Stomach (tissue), 9 donors: ENCODE measurements around the gene SCAMP5. TPM values are rescaled to one million over a fixed set of nuclear protein-coding genes. Genes with fewer than 3 reads are reported as not detected.

ENCODE experiments used
- DNase-seq, 2 donors: peaks; one replicate each; pipeline versions ENCODE4 v3.0.0 to v3.0.0-alpha.2; 2013 to 2019
- H3K27ac ChIP-seq, 5 donors: fragments of 200-600 bp in 4 of 5; sonication (generic) in 4 of 5; one replicate each; pipeline ENCODE4 v1.5.1; 2013 to 2019; ENCODE audit warnings: mild to moderate bottlenecking in 1 of 5, moderate library complexity in 1 of 5
- H3K27me3 ChIP-seq, 3 donors: fragments of 200-600 bp; sonication (generic); one replicate each; pipeline ENCODE4 v1.5.1; 2017 to 2019; ENCODE audit warnings: mixed run types in 1 of 3
- H3K36me3 ChIP-seq, 4 donors: fragments of 200-600 bp; sonication (generic); 1 replicate in 3 of 4; 2 replicates in 1 of 4; pipeline ENCODE4 v1.5.1; 2016 to 2019
- H3K4me1 ChIP-seq, 4 donors: fragments of 200-600 bp; sonication (generic); one replicate each; pipeline ENCODE4 v1.5.1; 2016 to 2019
- H3K4me3 ChIP-seq, 4 donors: fragments of 200-600 bp; sonication (generic) in 3 of 4; one replicate each; pipeline ENCODE4 v1.5.1; 2016 to 2019; ENCODE audit warnings: mild to moderate bottlenecking in 1 of 4
- H3K9me3 ChIP-seq, 4 donors: fragments of 200-600 bp; sonication (generic); one replicate each; pipeline ENCODE4 v1.5.1; 2016 to 2019
- EP300 ChIP-seq: sonication (generic); formaldehyde crosslinking; IDR thresholded peaks from one replicate; pipeline ENCODE4 v1.6.1; 2017; ENCODE audit warnings: antibody characterized with exemption
- POLR2A ChIP-seq, 4 donors: fragments of 450-650 bp; IDR thresholded peaks; one replicate each; pipeline ENCODE4 v1.6.1; 2016; ENCODE audit warnings: antibody characterized with exemption in 4 of 4, control low read depth in 2 of 4, mild to moderate bottlenecking in 1 of 4, moderate library complexity in 1 of 4
- POLR2AphosphoS5 ChIP-seq, 3 donors: sonication (generic); formaldehyde crosslinking; IDR thresholded peaks; one replicate each; pipeline ENCODE4 v1.6.1; 2016; ENCODE audit warnings: antibody characterized with exemption in 3 of 3
- WGBS, 5 donors: extraction: QIAGEN DNeasy Blood & Tissue Kit in 3 of 5; methylation state at CpG; one replicate each; pipeline versions ENCODE4 v1.1.5 to v1.1.7; 2013 to 2018; 5-methylcytosine and 5-hydroxymethylcytosine counted together
- intact Hi-C: fragments of 100-400 bp; cut with DNase I; formaldehyde crosslinking; loops from one replicate; pipeline ENCODE4 v1.15.1; 2023; ENCODE audit warnings: low total_unique reads
- polyA plus RNA-seq, 3 donors: library from polyadenylated mRNA; stranded (reverse); fragments of 200-250 nt; gene quantifications; one replicate each; pipeline ENCODE4 v1.2.3, GENCODE V29; 2013
- total RNA-seq, 5 donors: library from RNA; depleted of rRNA; stranded (reverse); fragments of >200 nt; gene quantifications; one replicate each; pipeline versions ENCODE4 v1.1.0 to v1.2.3, GENCODE V29; 2014 to 2016
- TF ChIP-seq, protein P1 (sequence below), 7 experiments: fragments of 450-650 bp in 4 of 7; fragments of 200-600 bp in 3 of 7; sonication (generic) in 3 of 7; IDR thresholded peaks; one replicate each; pipeline ENCODE4 v1.5.1; 2016 to 2019; ENCODE audit warnings: antibody characterized with exemption in 7 of 7, control low read depth in 2 of 7, mild to moderate bottlenecking in 1 of 7
- donor health status: healthy with polysubstance abuse.
- donor health status: Bipolar disorder and iron deficiency.
- donor health status: healthy.

The SCAMP5 gene
- total and polyA plus RNA-seq, 8 donors = 1.8 to 70.1 (median 12.5) TPM

DNA sequence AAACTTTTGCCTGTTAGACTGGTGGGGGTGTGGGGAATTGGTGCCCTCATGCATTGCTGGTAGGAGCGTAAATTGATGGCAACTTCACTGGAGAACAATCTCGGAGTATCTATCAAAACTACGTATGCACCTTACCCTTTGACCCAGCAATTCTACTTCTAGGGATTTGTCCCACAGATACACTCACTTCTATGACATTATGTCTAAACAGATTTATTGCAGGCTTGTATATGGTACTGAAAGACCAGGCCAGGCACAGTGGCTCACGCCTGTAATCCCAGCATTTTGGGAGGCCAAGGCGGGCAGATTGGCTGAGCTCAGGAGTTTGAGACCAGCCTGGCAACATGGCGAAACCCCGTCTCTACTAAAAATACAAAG is 58.4 kb downstream of the SCAMP5 start:
- TF ChIP-seq, protein P1, sequence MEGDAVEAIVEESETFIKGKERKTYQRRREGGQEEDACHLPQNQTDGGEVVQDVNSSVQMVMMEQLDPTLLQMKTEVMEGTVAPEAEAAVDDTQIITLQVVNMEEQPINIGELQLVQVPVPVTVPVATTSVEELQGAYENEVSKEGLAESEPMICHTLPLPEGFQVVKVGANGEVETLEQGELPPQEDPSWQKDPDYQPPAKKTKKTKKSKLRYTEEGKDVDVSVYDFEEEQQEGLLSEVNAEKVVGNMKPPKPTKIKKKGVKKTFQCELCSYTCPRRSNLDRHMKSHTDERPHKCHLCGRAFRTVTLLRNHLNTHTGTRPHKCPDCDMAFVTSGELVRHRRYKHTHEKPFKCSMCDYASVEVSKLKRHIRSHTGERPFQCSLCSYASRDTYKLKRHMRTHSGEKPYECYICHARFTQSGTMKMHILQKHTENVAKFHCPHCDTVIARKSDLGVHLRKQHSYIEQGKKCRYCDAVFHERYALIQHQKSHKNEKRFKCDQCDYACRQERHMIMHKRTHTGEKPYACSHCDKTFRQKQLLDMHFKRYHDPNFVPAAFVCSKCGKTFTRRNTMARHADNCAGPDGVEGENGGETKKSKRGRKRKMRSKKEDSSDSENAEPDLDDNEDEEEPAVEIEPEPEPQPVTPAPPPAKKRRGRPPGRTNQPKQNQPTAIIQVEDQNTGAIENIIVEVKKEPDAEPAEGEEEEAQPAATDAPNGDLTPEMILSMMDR (IDR thresholded peaks at IDR 0.05) = no peak
- TF ChIP-seq EP300 = no peak
- no peak for TF ChIP-seq POLR2AphosphoS5 (IDR thresholded peaks at IDR 0.05)
- no peak for TF ChIP-seq POLR2A (IDR thresholded peaks at IDR 0.05)
- no peak for DNase-seq
- intact Hi-C loops = no loop called here
- no peak overlapping the region for H3K4me3 ChIP-seq
- H3K36me3 ChIP-seq = peaks cover 0 to 15% (median 3%) of the 10 kb centered on the region in 4 donors
- WGBS, 5 donors = 91 to 99% (median 96%) methylated on average over 7 of the region's 7 CpGs
- H3K27ac ChIP-seq = no peak overlapping the region
- H3K4me1 ChIP-seq = peaks cover 5 to 30% (median 14%) of the 10 kb centered on the region in 4 donors
- no peaks in the 10 kb centered on the region for H3K9me3 ChIP-seq
- H3K27me3 ChIP-seq = no peaks in the 10 kb centered on the region

DNA sequence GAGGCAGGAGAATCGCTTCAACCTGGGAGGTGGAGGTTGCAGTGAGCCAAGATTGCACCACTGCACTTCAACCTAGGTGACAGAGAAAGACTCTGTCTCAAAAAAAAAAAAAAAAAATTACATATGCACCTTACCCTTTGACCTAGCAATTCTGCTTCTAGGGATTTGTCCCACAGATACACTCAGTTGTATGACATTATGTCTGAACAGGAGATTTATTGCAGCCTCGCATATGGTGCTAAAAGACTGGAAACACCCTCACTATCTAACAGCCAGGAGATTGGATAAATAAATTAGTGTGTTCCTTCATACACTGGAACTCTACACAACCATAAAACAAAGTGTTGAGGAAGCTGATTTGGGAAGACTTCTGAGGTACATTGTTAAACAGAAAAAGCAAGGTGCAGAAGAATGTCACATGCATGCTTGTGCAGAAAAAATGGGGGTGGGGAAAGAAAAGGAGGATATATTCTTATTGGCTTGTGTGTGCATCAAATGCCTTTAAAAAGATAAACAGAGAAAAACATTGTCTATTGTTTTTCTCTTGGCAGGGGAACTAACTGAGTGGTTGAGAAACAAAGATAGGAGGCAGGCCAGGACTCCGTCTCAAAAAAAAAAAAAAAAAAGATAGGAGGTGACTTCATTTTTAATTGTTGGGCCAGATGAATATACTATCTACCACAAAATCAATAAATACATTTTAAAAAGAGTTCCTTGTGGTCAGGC is 59.0 kb downstream of the SCAMP5 start:
- no peak for DNase-seq
- intact Hi-C loops = no loop called here
- 47 to 65% (median 58%) methylated on average over 3 of the region's 3 CpGs for WGBS, 5 donors
- Histone ChIP-seq H3K27ac (no peak overlapping the region), H3K27me3 (no peaks in the 10 kb centered on the region), H3K9me3 (no peaks in the 10 kb centered on the region), H3K36me3 (peaks cover 0 to 9% (median 0%) of the 10 kb centered on the region in 4 donors), H3K4me1 (peaks cover 0 to 24% (median 9%) of the 10 kb centered on the region in 4 donors), H3K4me3 (no peak overlapping the region)
- TF ChIP-seq POLR2AphosphoS5 (IDR thresholded peaks at IDR 0.05) (no peak), EP300 (no peak), POLR2A (IDR thresholded peaks at IDR 0.05) (no peak)
- TF ChIP-seq, protein P1 (IDR thresholded peaks at IDR 0.05) = no peak

DNA sequence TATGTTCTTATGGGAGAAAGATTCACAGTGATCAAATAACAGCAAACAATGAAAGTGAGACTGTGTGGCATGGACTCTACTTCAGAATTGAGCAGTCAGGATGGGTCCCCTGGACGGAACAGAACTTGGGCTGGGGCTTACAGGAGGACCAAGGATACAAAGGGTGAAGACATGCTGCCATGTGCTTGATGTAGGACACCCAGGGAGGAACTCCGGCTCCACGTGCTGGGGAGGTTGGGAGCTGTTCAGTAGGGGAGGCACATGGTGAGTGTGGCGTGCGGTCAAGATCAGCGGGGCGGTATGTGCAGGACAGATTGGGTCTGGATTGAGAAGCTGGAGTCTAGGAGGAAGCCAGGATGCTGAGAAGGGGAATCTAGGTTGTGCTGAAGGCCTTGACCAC is 60.7 kb downstream of the SCAMP5 start:
- DNase-seq = no peak
- peaks cover 0 to 14% (median 0%) of the 10 kb centered on the region in 4 donors for H3K4me1 ChIP-seq
- H3K27me3 ChIP-seq = no peaks in the 10 kb centered on the region
- WGBS, 5 donors = 90 to 98% (median 95%) methylated on average over 7 of the region's 7 CpGs
- H3K27ac ChIP-seq = no peak overlapping the region
- H3K9me3 ChIP-seq = no peaks in the 10 kb centered on the region
- no peak overlapping the region for H3K4me3 ChIP-seq
- peaks cover 0 to 4% (median 0%) of the 10 kb centered on the region in 4 donors for H3K36me3 ChIP-seq
- intact Hi-C loops = no loop called here
- TF ChIP-seq POLR2A (IDR thresholded peaks at IDR 0.05) (no peak), EP300 (no peak), POLR2AphosphoS5 (IDR thresholded peaks at IDR 0.05) (no peak)
- TF ChIP-seq, protein P1 (IDR thresholded peaks at IDR 0.05) = no peak

DNA sequence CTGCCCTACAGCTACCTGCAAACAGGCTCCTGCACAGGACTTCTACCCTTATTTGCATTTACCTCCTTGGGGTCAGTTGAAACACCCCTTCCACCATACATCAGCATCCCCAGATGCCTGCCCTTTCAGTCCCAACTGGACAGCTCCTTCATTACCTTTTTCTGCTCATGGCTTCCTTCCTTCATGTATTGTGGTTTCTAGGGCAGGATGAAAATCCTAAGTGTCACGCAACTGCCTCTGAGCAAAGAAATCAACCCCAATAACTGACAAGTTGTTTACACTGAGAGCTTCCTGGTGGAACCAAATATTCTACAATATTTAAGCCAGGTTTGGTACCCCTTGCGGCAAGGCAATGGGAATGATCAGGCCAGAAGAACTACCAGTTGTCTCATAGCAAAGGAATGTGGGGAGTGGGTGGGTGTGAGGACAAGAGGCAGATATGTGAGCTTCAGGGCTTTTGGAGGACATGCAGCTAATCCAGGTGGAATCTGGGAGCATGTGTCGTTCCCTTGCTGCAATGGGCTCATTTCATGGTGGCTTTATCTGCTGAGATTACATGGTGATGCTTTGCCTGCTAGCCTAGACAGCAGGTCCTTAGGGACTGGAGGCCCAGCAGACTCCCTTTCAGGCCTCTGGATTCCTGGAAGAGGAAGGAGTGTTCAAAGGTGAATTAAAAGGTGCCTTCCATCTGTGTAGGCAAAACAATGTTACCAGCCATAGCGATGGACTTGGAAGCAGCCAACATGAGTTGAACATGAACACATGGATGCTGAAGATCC is 63.0 kb downstream of the SCAMP5 start:
- H3K4me3 ChIP-seq = no peak overlapping the region
- H3K4me1 ChIP-seq = peaks cover 0 to 9% (median 1%) of the 10 kb centered on the region in 4 donors
- intact Hi-C loops = no loop called here
- DNase-seq = no peak
- no peaks in the 10 kb centered on the region for H3K9me3 ChIP-seq
- peaks cover 0 to 4% (median 0%) of the 10 kb centered on the region in 4 donors for H3K36me3 ChIP-seq
- no peak for TF ChIP-seq POLR2A (IDR thresholded peaks at IDR 0.05)
- no peak for TF ChIP-seq POLR2AphosphoS5 (IDR thresholded peaks at IDR 0.05)
- TF ChIP-seq EP300 = no peak
- TF ChIP-seq, protein P1 (IDR thresholded peaks at IDR 0.05) = no peak
- H3K27ac ChIP-seq = no peak overlapping the region
- H3K27me3 ChIP-seq = no peaks in the 10 kb centered on the region
- 93 to 98% (median 97%) methylated on average over 4 of the region's 4 CpGs for WGBS, 5 donors
